Spleen (tissue), 11 donors: ENCODE measurements around the gene ZNF519. TPM values are rescaled to one million over a fixed set of nuclear protein-coding genes. Genes with fewer than 3 reads are reported as not detected.
A peak's percentile ranks its signal among the peaks of the same experiment; 100 is the strongest.
"Not testable (repeated sequence)": the region's sequence is repeated elsewhere in the genome, so short reads cannot be mapped to it uniquely, and the experiment has no call there.

Experiments used
- DNase-seq: peaks from one replicate; pipeline ENCODE4 v3.0.0-alpha.2; 2020
- H3K27ac ChIP-seq, 8 donors: fragments of 200-600 bp; sonication (generic) in 7 of 8; 1 replicate in 4 of 8; 2 replicates in 4 of 8; pipeline versions ENCODE4 v1.5.0 to v1.8.0; 2016 to 2021; ENCODE audit warnings: inconsistent platforms in 4 of 8, mild to moderate bottlenecking in 4 of 8, moderate library complexity in 1 of 8
- H3K27me3 ChIP-seq, 7 donors: fragments of 200-600 bp; sonication (generic) in 6 of 7; replicated peaks in 1 of 7; 1 replicate in 4 of 7; 2 replicates in 3 of 7; pipeline versions ENCODE4 v1.5.0 to v1.8.0; 2016 to 2021; ENCODE audit warnings: inconsistent platforms in 3 of 7, mild to moderate bottlenecking in 1 of 7
- H3K36me3 ChIP-seq, 6 donors: fragments of 200-600 bp; sonication (generic) in 5 of 6; 1 replicate in 4 of 6; 2 replicates in 2 of 6; pipeline versions ENCODE4 v1.5.0 to v1.8.0; 2016 to 2021; ENCODE audit warnings: inconsistent platforms in 2 of 6
- H3K4me1 ChIP-seq, 6 donors: fragments of 200-600 bp; sonication (generic) in 5 of 6; 1 replicate in 3 of 6; 2 replicates in 3 of 6; pipeline versions ENCODE4 v1.5.0 to v1.8.0; 2016 to 2021; ENCODE audit warnings: inconsistent platforms in 3 of 6
- H3K4me3 ChIP-seq, 8 donors: fragments of 200-600 bp; sonication (generic) in 7 of 8; 1 replicate in 4 of 8; 2 replicates in 4 of 8; pipeline versions ENCODE4 v1.5.0 to v1.8.0; 2016 to 2021; ENCODE audit warnings: inconsistent platforms in 4 of 8, mild to moderate bottlenecking in 4 of 8, moderate library complexity in 2 of 8
- H3K9me3 ChIP-seq, 8 donors: fragments of 200-600 bp; sonication (generic) in 7 of 8; 1 replicate in 4 of 8; 2 replicates in 4 of 8; pipeline versions ENCODE4 v1.5.0 to v1.8.0; 2016 to 2021; ENCODE audit warnings: inconsistent platforms in 4 of 8
- POLR2A ChIP-seq, 3 donors: fragments of 450-650 bp; IDR thresholded peaks; one replicate each; pipeline ENCODE4 v1.5.1; 2017; ENCODE audit warnings: antibody characterized with exemption in 3 of 3, mild to moderate bottlenecking in 1 of 3
- POLR2AphosphoS5 ChIP-seq, 3 donors: sonication (generic); formaldehyde crosslinking; IDR thresholded peaks; one replicate each; pipeline ENCODE4 v1.5.1; 2017; ENCODE audit warnings: antibody characterized with exemption in 3 of 3
- WGBS, 5 donors: extraction: QIAGEN DNeasy Blood & Tissue Kit in 3 of 5; methylation state at CpG; one replicate each; pipeline versions ENCODE4 v1.1.5 to v1.1.7; 2013 to 2018; 5-methylcytosine and 5-hydroxymethylcytosine counted together
- intact Hi-C: fragments of 100-400 bp; cut with DNase I; formaldehyde crosslinking; loops from one replicate; pipeline ENCODE4 v1.15.0; 2023; ENCODE audit warnings: low total_unique reads
- polyA plus RNA-seq, 3 donors: library from polyadenylated mRNA; stranded (reverse); fragments of 200-250 nt; gene quantifications; one replicate each; pipeline ENCODE4 v1.2.1, GENCODE V29; 2013
- total RNA-seq, 7 donors: library from RNA; depleted of rRNA in 3 of 7; stranded (reverse); fragments of >200 nt in 3 of 7; fragmentation: NEBNext Ultra II Directional in 4 of 7; extraction: Animal tissue kit (Norgen Biotek cat#: 25700) in 4 of 7; gene quantifications; one replicate each; pipeline versions ENCODE4 v1.1.0 to v1.2.1, GENCODE V29; 2016 to 2021
- TF ChIP-seq, protein P1 (sequence below), 11 experiments: fragments of 200-600 bp in 7 of 11; fragments of 450-650 bp in 4 of 11; sonication (generic) in 4 of 11; IDR thresholded peaks in 8 of 11; conservative IDR thresholded peaks in 3 of 11; 1 replicate in 7 of 11; 2 replicates in 4 of 11; pipeline versions ENCODE4 v1.4.0 to v1.8.0; 2016 to 2021; ENCODE audit warnings: antibody characterized with exemption in 11 of 11, inconsistent platforms in 4 of 11, mild to moderate bottlenecking in 1 of 11
- donor health status: healthy with polysubstance abuse.
- donor health status: DM: no; HTN: no; CAD: no; lungs with moderate emphysema.
- donor health status: DM: no; HTN: no; CAD: no.
- donor health status: Bipolar disorder and iron deficiency.
- donor health status: healthy.
- donor health status: DM: no; HTN: no; CAD: no.
- donor health status: DM: yes; HTN: yes; CAD: no.

The ZNF519 gene
- total and polyA plus RNA-seq, 10 donors = 1.6 to 13.9 (median 7.5) TPM

DNA sequence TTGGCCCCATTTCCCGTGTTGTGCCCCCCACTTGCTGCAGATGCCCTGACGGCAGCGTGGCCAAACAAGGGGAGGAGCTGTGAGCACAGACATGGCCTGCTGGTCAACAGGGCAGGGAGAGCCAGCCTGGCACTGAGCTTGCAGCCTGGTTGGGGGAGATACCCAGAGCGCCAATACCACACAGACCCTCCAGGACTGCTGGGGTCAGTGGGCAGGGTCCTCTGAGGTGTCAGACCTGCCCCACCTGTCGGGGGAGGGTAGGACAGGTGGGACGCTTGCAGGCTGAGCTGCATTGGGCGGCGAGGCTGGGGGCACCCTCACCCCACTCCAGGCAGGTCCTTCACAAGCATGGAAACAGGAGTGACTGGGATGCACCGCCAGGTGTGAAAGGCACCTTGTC, 9.9 kb upstream of the ZNF519 start:
- WGBS, 5 donors = 85 to 92% (median 89%) methylated on average over 5 to 9 of the region's 9 CpGs
- H3K27me3 ChIP-seq = not testable (repeated sequence)

DNA sequence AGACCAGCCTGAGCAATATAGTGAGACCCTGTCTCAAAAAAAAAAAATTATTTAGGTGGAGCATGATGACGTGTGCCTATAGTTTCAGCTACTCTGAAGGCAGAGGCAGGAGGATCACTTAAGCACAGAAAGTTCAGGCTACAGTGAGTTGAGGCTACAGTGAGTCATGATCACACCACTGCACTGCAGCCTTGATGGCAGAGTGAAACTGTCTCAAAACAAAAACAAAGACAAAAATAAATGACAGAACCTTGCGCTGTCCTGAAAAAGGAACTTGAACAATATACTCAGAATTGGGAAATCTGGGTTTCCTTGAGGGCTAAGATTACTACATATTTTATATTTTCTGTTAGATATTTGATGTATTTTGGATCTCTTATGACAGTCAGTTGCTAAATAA, 7.3 kb upstream of the ZNF519 start:
- H3K9me3 ChIP-seq, DNase-seq, intact Hi-C loops, H3K27ac ChIP-seq, H3K4me1 ChIP-seq, H3K27me3 ChIP-seq, H3K36me3 ChIP-seq, H3K4me3 ChIP-seq: not testable (repeated sequence)
- WGBS, 5 donors = 51 to 74% (median 61%) methylated on average over 2 of the region's 2 CpGs

More for the DNA sequence above, 9.9 kb upstream of the ZNF519 start:
- intact Hi-C loops, H3K4me1 ChIP-seq, DNase-seq, H3K36me3 ChIP-seq, H3K4me3 ChIP-seq, H3K27ac ChIP-seq, H3K9me3 ChIP-seq: not testable (repeated sequence)

DNA sequence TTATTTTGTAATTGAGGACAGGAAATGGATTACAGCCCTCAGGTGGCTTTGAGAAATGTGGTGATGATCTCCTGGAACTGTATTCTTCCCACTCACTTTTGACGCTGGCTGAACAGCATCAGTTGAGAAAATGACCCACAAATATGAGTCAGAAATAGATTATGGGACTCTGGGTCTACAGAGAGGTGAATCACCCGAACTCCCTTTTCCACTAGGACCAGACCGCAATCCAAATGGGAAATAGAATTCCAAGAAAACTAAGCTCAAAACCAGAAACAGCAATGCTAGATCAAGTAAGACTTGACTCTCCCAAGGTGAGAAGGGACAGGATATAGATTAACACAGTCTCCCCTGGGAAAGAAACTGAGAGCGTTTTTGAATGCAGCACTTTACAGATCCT, 5.7 kb upstream of the ZNF519 start:
- intact Hi-C loops, H3K36me3 ChIP-seq, H3K27me3 ChIP-seq, H3K27ac ChIP-seq, H3K4me3 ChIP-seq, DNase-seq, H3K4me1 ChIP-seq, H3K9me3 ChIP-seq: not testable (repeated sequence)
- 75 to 83% (median 78%) methylated on average over 4 of the region's 4 CpGs for WGBS, 5 donors

DNA sequence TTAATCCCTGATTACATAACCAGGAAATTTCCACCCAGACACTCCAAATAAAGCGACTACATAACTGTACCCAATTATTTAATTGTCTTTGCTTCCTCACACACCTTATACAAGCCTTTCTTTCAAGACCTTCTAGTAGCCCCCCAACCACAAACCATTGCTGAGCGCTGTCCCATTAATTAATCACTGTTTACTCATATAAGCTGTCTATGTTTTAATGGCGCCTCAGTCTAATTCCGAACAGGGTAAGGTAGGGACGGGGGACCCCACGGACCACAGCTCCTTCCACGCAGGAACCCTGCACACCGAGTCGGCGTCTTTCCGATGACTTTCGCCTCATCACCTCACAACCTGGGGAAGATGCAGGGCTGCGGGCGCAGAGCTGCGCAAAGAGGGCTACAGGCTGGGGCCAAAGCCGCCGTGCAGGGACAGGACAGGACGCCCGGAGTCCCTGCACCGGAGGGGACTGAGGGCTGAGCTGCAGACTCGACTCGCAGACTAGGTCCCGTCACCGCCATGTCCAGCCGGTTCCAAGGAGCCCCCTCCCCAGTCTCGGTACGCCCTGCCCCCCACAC, 452 bp downstream of the ZNF519 start:
- H3K36me3 ChIP-seq, H3K9me3 ChIP-seq, intact Hi-C loops, DNase-seq, H3K27me3 ChIP-seq: not testable (repeated sequence)
- Histone ChIP-seq H3K4me3 (peak overlapping the region; percentile 46 to 80 (median 54)), H3K4me1 (peaks cover 3 to 17% (median 9%) of the 10 kb centered on the region in 6 donors), H3K27ac (peak overlapping the region in 6 of 8 donors; percentile 32 to 70 (median 56))
- 0 to 4% (median 1%) methylated on average over 7 to 22 of the region's 27 CpGs for WGBS, 5 donors

DNA sequence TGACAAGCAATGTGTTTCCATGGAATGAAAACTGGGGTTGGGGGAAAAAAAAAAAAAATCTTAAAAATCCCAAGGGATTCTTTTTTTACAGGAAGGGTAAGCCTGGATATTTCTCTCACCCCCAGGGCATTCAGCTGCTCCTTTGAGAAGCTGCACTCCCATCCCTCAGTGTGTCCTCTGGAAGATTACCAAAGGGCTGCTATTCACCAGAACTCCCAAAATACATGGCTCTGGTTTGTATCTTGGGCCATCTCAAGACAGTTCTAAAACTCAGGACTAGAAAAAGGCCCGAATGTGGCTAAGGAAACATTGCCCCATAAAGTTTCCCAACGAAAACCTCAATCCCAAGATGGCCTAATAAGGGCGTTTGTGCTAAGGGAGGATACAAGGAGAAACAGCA, 1.4 kb downstream of the ZNF519 start:
- intact Hi-C loops, DNase-seq, H3K27me3 ChIP-seq, H3K4me3 ChIP-seq, H3K36me3 ChIP-seq, H3K27ac ChIP-seq, H3K9me3 ChIP-seq: not testable (repeated sequence)
- peaks cover 3 to 17% (median 9%) of the 10 kb centered on the region in 6 donors for H3K4me1 ChIP-seq
- 31 to 80% (median 55%) methylated on average over 1 to 3 of the region's 3 CpGs for WGBS, 5 donors

DNA sequence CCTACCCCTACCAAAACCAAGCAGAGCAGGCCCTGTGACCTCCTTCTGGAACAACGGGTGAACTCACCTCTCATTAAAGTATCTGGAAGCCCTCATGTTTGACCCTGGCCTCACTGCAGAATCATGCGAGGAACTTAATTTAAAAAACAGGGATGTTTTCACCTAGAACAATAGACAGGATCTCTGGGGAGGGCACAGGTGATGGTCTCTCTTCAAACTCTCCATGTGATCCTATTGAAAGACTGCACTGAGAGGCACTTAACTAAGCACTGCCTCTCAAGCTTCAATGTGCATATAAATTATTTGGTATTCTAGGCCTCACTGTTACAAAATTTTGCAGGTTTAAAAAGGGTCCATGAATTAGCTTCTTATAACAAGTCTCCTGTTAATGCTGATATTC, 7.5 kb downstream of the ZNF519 start:
- Histone ChIP-seq H3K27ac (no peak overlapping the region), H3K4me3 (no peak overlapping the region), H3K4me1 (no peaks in the 10 kb centered on the region), H3K36me3 (peaks cover 0 to 4% (median 0%) of the 10 kb centered on the region in 6 donors), H3K27me3 (no peaks in the 10 kb centered on the region), H3K9me3 (no peaks in the 10 kb centered on the region)
- intact Hi-C loops = no loop called here
- 61 to 85% (median 80%) methylated on average over 2 of the region's 2 CpGs for WGBS, 5 donors
- DNase-seq = no peak
- TF ChIP-seq POLR2A (IDR thresholded peaks at IDR 0.05) (no peak), POLR2AphosphoS5 (IDR thresholded peaks at IDR 0.05) (no peak)
- TF ChIP-seq, protein P1, sequence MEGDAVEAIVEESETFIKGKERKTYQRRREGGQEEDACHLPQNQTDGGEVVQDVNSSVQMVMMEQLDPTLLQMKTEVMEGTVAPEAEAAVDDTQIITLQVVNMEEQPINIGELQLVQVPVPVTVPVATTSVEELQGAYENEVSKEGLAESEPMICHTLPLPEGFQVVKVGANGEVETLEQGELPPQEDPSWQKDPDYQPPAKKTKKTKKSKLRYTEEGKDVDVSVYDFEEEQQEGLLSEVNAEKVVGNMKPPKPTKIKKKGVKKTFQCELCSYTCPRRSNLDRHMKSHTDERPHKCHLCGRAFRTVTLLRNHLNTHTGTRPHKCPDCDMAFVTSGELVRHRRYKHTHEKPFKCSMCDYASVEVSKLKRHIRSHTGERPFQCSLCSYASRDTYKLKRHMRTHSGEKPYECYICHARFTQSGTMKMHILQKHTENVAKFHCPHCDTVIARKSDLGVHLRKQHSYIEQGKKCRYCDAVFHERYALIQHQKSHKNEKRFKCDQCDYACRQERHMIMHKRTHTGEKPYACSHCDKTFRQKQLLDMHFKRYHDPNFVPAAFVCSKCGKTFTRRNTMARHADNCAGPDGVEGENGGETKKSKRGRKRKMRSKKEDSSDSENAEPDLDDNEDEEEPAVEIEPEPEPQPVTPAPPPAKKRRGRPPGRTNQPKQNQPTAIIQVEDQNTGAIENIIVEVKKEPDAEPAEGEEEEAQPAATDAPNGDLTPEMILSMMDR (IDR thresholded peaks at IDR 0.05 in 8 of 11, conservative IDR thresholded peaks at IDR 0.05 in 3 of 11) = no peak

DNA sequence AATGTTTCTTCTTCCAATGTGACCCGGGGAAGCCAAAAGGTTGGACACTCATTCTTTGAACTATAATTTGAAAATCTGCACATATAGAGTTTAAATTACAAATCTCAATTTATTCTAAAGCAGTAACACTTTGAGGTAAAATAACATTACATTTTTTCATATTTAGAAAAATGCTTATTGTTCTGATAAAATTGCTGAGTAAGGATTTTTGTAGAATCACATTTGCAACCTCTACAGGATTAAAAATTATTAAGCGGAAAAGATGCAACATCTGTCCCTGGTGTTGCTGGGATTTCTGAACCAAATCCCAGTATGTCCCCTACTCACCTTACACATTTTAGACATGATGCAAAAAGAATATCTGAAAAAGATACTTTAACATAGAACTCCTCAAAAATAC, 10.1 kb downstream of the ZNF519 start:
- peaks cover 0 to 4% (median 0%) of the 10 kb centered on the region in 6 donors for H3K36me3 ChIP-seq
- intact Hi-C loops = no loop called here
- 96 to 99% (median 97%) methylated on average over 2 of the region's 2 CpGs for WGBS, 5 donors

More for the DNA sequence above, 10.1 kb downstream of the ZNF519 start:
- Histone ChIP-seq H3K4me1 (no peaks in the 10 kb centered on the region), H3K27me3 (no peaks in the 10 kb centered on the region), H3K27ac (no peak overlapping the region), H3K9me3 (no peaks in the 10 kb centered on the region), H3K4me3 (no peak overlapping the region)
- no peak for TF ChIP-seq POLR2AphosphoS5 (IDR thresholded peaks at IDR 0.05)
- TF ChIP-seq, protein P1 (IDR thresholded peaks at IDR 0.05 in 8 of 11, conservative IDR thresholded peaks at IDR 0.05 in 3 of 11) = no peak
- no peak for TF ChIP-seq POLR2A (IDR thresholded peaks at IDR 0.05)
- no peak for DNase-seq
